ENCODE data around the gene SP110. TPM values are rescaled to one million over a fixed set of nuclear protein-coding genes. Genes with fewer than 3 reads are reported as not detected.

The SP110 gene
- total RNA-seq, 6 experiments from 2014 or later = 5.0 to 13.1 (median 11.2) TPM

DNA sequence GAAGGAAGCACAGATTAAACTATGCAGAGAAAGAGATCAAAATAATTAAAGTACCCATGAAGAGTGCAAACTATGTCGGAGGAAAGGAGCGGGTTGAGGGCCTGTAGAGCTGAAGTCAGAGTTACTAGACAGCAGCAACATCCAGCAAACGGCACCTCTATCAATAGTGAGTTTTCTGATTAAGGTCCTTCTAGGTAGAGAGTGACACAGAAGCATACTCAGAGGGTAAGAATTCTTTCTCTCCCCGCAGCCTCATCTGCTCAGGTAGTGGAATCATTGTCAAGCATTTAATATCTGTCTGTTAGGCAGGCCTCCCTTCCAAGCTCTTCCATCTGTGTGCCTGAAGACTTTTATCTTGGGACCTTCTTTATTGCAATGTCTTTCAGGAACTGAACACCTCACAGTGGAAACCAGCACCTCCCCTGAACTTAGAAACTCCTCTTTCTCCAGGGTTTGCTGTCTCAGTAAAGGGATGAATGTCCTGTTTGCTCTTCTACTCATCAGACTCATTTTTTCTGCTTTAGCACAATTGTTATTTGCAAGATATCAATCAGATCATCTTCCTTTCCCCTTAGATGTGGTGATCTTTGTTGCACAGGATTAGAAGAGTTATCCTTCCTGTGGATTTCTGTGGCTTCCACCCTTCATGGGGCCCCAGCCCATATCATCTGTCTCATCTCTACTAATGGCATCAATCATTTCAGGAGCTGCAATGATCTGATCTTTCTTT lies 34.5 kb upstream of the SP110 start:
- Histone ChIP-seq H3K9me3 (no peaks in the 10 kb centered on the region), H3K27ac (no peak overlapping the region), H3K4me1 (no peaks in the 10 kb centered on the region), H3K36me3 (no peaks in the 10 kb centered on the region), H3K27me3 (no peaks in the 10 kb centered on the region), H3K4me3 (no peak overlapping the region)
- ATAC-seq (no peak), DNase-seq (no peak)
- 80% methylated on average over 1 of the region's 4 CpGs for WGBS (ENCODE audit: insufficient coverage, low coverage, low lambda C conversion rate, missing lambda C conversion rate)
- intact Hi-C loops (cut with DNase I) = no loop called here
- TF ChIP-seq POLR2A (IDR thresholded peaks at IDR 0.05) = no peak
- TF ChIP-seq, protein P1, sequence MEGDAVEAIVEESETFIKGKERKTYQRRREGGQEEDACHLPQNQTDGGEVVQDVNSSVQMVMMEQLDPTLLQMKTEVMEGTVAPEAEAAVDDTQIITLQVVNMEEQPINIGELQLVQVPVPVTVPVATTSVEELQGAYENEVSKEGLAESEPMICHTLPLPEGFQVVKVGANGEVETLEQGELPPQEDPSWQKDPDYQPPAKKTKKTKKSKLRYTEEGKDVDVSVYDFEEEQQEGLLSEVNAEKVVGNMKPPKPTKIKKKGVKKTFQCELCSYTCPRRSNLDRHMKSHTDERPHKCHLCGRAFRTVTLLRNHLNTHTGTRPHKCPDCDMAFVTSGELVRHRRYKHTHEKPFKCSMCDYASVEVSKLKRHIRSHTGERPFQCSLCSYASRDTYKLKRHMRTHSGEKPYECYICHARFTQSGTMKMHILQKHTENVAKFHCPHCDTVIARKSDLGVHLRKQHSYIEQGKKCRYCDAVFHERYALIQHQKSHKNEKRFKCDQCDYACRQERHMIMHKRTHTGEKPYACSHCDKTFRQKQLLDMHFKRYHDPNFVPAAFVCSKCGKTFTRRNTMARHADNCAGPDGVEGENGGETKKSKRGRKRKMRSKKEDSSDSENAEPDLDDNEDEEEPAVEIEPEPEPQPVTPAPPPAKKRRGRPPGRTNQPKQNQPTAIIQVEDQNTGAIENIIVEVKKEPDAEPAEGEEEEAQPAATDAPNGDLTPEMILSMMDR (IDR thresholded peaks at IDR 0.05) = no peak

DNA sequence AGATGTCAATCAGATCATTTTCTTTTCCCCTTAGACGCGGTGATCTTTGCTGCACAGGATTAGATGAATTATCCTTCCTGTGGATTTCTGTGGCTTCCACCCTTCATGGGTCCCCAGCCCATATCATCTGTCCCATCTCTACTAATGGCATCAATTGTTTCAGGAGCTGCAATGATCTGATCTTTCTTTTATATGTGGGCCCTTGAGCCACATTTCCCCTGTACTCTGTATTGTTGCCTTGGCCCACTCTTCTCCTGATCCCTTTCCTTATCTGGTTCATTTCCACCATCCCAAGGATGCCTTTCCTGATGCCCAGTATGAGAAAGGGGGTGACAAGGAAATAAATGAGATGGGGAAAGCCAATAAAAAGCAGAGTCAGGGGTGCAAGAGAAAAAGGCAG lies 30.4 kb upstream of the SP110 start:
- no peak for TF ChIP-seq POLR2A (IDR thresholded peaks at IDR 0.05)
- TF ChIP-seq, protein P1 (IDR thresholded peaks at IDR 0.05) = no peak
- ATAC-seq (no peak), DNase-seq (no peak)
- Histone ChIP-seq H3K4me3 (no peak overlapping the region), H3K9me3 (no peaks in the 10 kb centered on the region), H3K36me3 (no peaks in the 10 kb centered on the region), H3K27ac (no peak overlapping the region), H3K27me3 (no peaks in the 10 kb centered on the region), H3K4me1 (no peaks in the 10 kb centered on the region)
- 71% methylated on average over 2 of the region's 2 CpGs for WGBS (ENCODE audit: insufficient coverage, low coverage, low lambda C conversion rate, missing lambda C conversion rate)
- intact Hi-C loops (cut with DNase I) = no loop called here

DNA sequence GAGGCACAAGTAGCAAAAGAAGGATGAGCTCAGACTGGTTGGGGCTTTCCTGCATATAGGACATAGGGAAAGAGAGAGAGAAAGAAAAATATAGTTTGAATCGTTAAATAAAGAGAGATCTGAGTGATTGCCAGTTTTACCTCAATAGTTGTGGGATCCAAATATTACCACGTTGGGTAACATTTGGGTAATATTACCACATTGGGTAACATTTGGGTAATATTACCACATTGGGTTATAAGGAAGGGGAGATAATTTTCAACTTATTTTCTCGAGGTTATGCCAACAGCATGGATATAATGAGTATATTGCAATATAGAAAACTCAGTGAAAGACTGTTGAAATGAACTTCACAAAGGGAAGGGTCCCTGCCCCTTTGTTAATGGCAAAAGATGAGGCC lies 26.4 kb upstream of the SP110 start:
- no peak overlapping the region for H3K27ac ChIP-seq
- no peaks in the 10 kb centered on the region for H3K36me3 ChIP-seq
- TF ChIP-seq POLR2A (IDR thresholded peaks at IDR 0.05) = no peak
- TF ChIP-seq, protein P1 (IDR thresholded peaks at IDR 0.05) = no peak

DNA sequence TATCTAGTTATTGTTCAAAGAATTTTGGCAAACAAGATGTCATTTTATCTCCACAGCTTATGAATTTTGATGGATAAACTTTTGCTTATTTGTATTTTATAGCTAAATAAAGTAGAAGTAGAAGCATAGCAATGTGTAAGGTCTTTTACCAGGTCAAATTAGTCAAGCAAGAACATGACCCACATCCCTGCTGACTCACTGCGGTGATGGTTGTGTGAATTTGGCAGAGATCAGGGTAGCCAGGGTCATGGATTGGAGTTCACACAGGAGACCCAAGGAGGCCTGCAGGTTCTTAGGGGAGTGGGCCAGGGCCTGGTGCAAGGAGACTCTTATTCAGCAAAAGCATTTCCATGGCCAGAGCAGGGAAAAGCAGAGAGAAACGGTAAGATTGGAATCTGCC lies 24.4 kb upstream of the SP110 start:
- Histone ChIP-seq H3K4me1 (no peaks in the 10 kb centered on the region), H3K4me3 (no peak overlapping the region), H3K36me3 (no peaks in the 10 kb centered on the region), H3K9me3 (no peaks in the 10 kb centered on the region), H3K27ac (no peak overlapping the region), H3K27me3 (no peaks in the 10 kb centered on the region)
- WGBS (ENCODE audit: insufficient coverage, low coverage, low lambda C conversion rate, missing lambda C conversion rate) = 82% methylated on average over 2 of the region's 2 CpGs
- DNase-seq (no peak), ATAC-seq (no peak)
- intact Hi-C loops (cut with DNase I) = no loop called here
- TF ChIP-seq POLR2A (IDR thresholded peaks at IDR 0.05) = no peak
- TF ChIP-seq, protein P1 (IDR thresholded peaks at IDR 0.05) = no peak

More for the DNA sequence above, 26.4 kb upstream of the SP110 start:
- WGBS (ENCODE audit: insufficient coverage, low coverage, low lambda C conversion rate, missing lambda C conversion rate) = 33% methylated on average over 3 of the region's 3 CpGs
- no peaks in the 10 kb centered on the region for H3K9me3 ChIP-seq
- H3K27me3 ChIP-seq = no peaks in the 10 kb centered on the region
- intact Hi-C loops (cut with DNase I) = no loop called here
- ATAC-seq = no peak
- H3K4me1 ChIP-seq = no peaks in the 10 kb centered on the region
- no peak for DNase-seq
- H3K4me3 ChIP-seq = no peak overlapping the region
